Activated T-cell treated with anti-CD3 and anti-CD28 coated beads, Interleukin-2, amount 50 U/mL, for 1 hour (primary cell): Measurements from ENCODE around the gene PRR12.

Experiments used
- DNase-seq: peaks from one replicate; pipeline ENCODE4 v3.0.0-alpha.2; 2020

Gene PRR12

DNA sequence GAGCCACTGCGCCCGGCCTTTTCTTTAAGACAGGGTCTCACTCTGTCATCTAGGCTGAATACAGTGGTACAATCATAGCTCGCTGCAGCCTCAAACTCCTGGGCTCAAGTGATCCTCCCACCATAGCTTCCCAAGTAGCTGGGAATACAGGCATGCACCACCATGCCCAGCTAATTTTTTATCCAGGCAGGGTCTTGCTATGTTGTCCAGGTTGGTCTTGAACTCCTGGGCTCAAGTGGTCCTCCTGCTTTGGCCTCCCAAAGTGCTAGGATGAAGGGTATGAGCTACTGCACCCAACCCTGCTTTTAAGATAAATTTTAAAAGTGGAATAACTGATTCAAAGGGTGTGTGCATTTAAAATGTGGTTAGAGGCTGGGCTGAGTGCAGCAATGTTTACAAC lies 24.7 kb upstream of the PRR12 start:
- no peak for DNase-seq

DNA sequence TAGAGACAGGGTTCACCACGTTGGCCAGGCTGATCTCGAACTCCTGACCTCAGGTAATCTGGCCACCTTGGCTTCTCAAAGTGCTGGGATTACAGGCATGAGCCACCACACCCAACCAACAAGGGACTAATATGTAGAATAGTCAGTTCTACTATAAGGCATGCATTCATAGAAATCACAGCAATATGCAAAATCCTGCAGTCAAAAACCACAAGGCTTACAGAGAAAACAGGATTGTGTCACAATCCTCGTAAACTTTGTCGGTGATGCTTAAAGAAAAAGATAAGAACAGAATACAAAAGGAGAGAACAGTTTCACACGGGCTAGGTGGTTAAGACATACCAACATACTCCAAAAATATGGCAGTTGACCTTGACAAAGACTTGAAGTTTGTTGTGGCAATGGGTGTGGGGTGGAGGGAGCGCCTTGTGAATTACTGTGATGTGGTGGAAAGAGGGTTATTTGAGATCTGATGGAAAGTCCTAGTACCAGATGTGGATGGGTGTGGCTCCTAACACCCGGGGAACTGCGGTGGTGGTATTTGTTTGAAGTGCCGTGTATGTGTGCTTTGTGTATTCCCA lies 23.0 kb upstream of the PRR12 start:
- DNase-seq = peak; percentile 69

DNA sequence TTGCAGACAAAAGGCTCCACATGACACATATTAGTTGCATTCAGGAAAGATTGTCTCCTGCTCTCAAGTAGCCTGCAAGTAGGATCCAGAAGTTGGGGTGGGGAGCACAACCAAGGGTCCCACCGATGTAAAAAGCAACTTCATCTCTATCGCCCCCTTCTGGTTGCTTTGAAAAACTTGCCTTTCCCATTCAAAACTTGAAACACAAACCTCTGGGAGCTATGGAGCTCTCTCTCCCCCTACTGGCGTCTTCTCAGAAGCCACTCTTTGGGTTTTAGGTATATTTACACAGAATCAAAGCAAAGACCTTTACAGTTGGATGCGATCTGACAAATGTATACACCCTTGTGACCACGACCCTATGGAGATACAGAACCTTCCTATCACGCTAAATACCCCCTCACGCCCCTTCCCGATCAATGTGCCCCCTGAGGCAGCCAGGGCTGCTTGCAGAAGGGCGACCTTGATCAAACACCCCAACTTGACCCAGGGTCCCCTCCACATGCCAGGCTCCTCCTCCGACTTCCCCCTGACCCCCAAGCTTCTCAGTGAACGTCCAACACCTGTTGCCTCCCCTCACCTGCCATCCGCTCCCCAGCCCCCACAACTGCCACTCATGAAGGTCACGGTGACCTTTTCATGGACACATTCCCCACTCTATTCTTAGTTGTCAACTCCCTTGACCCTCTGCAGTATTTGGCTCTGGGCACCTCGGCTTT lies 20.7 kb upstream of the PRR12 start:
- DNase-seq = peak; percentile 56

DNA sequence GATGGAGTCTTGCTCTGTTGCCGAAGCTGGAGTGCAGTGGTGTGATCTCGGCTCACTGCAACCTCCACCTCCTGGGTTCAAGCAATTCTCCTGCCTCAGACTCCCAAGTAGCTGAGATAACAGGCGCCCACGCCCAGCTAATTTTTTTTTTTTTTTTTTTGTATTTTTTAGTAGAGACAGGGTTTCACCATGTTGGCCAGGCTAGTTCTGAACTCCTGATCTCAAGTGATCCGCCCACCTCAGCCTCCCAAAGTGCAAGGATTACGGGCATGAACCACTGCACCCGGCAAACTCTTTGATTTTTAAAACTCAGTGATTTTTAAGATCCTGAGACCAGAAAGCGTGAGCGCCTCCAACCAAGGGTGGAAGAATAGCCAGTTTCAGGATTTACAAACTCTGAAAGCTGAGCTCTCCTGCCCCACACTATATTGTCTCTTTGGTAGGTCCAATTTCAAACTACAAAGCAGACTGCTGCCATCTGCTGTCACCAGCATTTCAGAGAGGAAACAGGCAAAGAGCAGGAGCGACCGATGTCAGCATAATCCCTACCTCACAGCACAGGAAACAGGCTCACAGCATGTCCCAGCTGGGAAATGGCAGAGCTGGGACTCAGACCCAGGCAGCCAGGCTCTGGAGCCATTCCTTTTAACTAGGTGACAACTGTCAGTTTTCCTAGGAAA lies 19.8 kb upstream of the PRR12 start:
- no peak for DNase-seq

DNA sequence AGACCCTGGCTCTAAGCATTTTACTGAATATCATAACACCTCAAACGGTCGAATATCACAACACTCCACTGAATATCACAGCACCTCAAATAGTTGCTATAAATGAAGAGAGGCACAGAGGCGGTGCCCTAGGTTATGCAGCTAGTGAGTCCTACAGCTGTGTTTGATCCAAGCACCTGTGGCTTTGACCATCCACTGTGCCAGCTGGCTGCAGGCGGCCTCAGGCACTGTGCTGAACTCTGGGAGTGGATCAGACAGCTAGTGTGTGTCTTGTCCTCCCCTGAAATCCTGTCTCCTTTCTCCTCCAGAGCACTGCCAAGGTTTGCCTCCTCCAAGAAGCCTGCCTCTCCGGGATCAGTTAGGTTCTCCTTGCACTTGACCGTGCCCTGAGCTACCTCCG lies 18.0 kb upstream of the PRR12 start:
- no peak for DNase-seq

DNA sequence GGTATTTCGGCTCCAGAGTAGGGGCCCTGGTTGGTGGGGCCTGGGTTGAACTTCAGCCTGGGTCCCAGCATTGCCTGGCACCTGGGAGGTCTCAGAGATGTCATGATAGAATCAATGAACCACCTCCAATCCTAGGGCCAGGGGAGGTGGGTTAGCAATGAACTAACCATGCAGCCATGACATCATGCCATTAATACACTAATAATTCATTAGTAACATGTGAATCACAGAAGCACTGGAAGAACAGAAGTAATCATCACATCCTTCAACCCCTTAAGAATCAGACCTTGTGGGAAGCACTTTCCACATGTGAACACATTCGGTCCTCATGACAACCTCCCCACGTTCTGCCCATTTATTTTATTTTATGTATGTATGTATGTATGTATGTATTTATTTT lies 17.6 kb upstream of the PRR12 start:
- no peak for DNase-seq

DNA sequence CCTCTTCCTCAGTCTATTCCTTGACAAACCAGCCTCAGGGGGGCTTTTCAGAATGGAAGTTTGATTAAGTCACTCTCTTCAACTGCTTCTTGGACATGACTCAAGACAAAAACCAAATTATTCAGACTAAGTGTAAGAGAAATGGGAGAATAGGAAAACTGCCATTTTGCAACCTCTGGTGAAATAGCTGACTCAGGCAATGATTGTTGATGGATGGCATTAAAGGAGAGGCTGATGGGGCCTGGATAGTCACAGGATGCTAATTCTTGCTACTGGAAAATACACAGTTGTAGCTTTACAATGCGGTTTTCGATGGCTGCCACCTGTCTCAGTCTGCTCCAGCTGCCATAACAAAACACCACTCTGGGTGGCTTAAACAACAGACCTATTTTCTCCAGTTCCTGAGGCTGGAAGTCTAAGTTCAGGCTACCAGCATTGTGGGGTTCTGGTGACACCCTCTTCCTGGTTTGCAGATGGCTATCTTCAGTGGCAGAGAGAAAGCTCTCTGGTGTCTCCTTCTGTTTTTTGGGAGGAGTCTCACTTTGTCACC lies 16.7 kb upstream of the PRR12 start:
- DNase-seq = no peak

DNA sequence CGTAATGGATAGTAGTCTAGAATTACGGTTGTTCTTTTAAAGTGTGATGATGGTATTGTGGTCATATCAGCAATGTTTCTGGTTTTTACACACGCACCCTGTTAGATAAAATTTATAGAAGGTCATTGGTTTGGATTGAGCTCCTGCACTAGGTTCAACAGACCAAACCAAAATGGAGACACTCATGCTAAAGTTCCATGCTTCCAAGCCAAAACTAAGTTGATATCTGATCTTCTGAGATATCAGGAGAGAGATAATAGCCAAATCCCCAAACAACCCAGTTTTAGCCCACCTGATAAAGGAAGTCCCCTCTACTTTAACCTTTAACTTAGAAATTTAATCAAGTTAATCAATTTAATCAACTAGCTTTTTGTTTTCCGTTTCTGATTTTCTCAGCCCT lies 11.8 kb upstream of the PRR12 start:
- no peak for DNase-seq

DNA sequence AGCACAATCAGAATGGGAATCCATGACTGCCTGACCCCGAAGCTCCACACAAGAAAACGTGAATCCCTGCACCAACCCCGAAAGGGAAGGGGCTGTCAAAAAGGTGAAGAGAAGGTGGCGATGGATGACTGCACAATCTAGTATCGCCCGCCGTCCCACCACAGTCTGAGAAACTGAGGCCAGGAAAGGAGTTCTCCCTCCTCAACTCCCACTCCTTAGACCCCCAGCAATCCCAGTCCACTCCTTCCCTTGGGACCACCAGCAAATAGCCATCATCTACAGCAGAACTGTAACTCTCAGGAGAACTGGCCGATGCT lies 11.1 kb upstream of the PRR12 start:
- no peak for DNase-seq

DNA sequence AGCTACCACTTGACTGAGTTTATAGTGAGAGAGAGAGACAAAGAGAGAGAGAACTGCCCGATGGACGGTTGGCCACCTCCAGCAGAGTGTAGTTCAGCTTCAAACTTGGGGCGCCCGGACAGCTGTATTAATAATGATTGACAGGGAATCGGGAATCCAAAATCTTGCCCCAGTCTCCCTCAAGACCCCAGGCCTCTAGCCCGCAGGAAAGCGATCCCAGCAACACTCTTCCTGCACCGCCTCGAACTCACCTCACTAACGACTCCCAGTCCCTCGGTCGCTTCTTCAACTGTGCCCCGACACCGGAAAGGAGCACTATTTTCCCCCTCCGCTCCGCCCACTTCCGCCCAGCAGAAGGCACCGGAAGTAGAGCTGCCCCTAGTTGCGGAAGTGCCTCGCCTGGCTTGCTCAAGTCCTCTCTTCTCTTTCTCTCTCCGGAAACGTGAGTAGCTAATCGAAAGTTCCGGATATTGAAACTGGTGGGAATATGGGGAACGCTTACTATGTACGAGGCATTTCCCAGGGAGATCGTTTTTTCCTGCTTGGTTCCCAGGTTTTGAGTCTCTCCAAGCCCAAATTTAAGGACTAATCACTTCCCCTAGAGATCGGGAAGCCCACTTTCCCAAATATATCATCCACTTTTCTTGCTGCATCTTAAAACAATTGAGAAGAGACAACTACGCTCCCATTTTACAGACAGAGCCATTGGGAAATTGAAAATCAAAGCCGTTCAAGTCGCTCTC lies 10.5 kb upstream of the PRR12 start, which contains the start of gene NOSIP:
TSS of gene NOSIP (minus strand) at position 293 of the 743 bp plus-strand sequence. CDS start 19,865 bp downstream, outside the sequence.
- DNase-seq = peak; percentile 94

DNA sequence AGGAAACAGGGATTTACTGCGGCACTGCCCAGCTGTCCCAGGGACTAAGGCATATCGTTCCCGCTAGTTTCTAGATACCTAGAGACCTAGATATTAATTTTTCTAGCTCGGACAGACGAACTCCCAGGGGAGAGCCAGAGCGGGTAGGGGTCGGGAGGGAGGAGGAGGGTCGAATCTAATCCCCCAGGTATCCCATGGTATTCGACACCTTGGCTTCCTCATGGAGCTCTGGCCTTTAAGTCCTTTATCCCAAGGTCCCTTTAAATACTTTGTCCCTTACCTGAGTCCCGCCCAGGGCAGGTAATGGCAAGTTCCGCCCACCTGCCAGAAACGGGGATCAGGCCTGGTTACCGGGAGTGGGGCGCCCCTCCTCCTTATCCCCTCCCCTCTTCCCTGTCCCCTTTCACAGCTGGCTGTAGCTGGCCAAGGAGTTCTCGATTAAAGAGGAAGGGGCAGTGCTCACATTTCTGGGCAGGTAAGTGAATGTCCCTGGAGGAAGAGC lies 9.9 kb upstream of the PRR12 start, which contains the start of gene PRRG2:
TSS of gene PRRG2 (plus strand) at position 310 of the 502 bp plus-strand sequence. CDS start 1,904 bp downstream, outside the sequence.
- no peak for DNase-seq

DNA sequence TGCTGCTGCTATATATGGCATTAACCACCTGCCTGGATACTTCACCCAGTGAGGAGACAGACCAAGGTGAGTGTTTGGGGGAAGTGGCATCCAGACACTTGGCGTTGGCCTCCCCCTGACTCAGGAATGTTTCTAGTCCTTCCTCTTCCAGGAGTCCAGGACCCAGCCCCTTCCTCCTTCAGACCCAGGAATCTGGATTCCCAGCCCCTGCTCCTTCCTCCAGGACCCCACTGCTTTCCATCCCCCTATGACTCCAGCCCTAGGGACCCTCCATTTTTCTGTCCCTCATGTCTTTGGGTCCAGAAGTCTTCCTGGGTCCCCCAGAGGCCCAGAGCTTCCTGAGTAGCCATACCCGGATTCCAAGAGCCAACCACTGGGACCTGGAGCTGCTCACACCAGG lies 7.7 kb upstream of the PRR12 start:
- no peak for DNase-seq

DNA sequence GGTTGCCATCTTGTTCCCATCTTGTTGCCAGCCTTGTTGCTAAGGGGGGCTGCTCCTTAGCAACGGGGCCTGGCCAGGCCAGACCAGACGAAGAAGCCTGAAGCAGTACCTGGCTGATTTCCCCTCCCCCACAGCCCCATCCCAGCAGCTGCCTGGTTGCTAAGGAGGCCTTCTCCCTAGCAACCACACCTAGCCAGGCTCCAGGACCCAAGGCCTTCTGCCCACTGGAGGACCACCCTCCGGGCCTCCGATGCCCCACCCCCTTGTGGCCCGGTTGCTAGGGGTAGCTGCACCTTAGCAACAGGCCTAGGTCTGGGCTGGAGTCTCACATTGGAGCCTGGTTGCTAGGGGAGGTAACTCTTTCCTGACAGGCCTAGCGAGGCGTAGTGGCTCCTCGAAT lies 6.0 kb upstream of the PRR12 start:
- no peak for DNase-seq

DNA sequence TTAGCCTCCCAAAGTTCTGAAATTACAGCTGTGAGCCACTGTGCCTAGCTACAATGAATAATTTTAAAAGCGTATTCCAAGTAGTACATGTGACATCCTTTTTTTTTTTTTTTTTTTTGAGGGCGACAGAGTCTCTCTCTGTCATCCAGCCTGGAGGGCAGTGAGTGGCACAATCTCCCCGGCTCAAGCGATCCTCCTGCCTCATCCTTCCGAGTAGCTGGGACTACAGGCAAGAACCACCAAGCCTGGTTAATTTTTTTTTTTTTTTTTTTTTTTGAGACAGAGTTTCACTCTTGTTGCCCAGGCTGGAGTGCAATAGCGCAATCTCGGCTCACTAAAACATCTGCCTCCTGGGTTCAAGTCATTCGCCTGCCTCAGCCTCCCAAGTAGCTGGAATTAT lies 3.8 kb upstream of the PRR12 start:
- DNase-seq = no peak

DNA sequence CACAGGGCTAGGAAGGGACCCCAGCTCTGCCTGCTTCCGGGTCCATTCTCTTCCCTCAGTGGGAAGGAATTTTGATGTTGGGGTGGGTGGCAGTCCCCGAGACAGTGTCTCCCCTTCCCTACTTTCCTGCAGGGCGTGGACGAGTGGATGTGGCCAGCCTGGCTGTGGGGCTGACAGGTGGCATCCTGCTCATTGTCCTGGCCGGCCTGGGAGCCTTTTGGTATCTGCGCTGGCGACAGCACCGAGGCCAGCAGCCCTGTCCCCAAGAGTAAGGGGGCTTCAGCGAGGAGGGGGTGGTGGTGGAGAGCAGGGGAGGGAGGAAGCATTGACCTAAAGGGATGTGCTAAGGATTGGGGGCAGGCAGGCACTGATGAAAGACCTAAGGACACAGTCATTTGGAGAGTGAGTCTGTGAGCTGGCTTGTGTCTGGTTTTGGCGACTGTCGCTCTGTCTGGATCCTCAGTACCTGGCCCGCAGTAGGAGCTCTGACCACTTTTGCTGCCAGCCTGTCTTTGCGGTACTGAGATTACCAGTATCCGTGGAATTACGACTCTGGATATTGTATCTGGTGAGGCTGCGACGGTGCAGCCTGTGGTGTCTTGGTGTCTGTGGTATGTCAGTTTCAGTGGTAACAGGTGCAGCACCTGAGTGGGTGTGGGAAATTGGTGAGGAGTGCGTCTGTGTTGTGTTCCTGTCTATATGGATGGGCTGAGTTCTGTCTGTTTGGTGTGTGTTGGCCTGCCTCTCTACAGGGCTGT lies 2.4 kb upstream of the PRR12 start:
- DNase-seq = no peak

DNA sequence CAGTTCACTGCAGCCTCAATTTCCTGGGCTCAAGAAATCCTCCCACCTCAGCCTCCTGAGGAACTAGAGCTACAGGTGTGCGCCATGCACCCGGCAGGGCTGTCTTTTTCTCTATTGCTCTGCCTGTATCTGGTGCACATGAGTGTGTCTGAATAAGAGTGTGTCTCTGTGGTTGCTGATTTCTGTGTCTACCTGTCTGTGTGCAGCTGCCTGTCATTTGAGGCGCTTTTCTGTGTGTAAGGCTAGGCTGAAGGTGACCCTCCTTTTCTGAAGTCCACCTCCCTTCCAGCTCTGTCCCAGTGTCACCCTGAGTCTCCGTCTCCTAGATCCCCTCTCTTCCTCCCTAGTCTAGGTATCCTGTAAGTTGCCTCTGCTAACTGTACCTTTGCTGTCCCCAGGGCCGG lies 1.5 kb upstream of the PRR12 start:
- DNase-seq = no peak

DNA sequence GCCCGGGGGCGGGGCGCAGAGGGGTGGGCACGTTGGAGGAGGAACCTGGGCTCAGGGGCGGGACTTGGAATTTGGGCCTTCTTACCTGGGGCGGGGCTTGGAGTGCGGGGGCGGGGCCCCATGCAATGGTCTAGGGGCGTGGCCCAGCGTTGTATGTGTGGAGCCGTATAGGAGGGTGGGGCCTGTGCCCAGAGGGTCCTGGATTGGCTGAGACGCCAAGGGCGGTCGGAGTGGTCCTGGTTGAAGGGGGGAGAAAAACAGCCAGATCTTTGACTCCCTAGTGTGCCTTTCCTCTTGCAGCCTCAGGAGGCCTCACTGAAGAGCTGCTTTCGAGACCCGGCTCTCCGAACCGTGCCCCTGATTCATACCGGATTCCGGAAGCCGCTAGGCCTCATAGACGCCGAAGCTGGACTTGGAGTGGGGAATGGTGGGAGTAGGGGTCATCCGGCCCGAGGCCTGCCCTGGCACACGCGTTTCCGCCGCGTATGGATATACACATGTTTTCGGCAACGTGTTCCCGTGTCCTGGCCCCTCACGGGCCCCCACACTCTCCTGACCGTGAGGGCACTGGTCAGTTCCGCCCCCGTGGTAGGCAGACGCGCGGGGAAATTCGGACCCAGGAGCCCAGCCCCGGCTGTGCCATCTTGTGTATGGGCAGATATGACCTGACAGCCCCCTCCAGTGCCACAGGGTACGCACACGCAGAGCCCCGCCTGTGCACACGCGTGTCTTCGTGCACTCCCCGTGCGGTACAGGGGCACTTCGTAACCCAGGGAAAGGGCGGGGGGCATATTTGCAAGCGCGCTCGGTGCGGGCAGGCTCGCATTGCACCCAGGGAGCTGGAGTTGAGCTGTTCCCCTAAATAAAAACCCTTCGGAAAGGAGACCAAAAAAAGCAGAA lies 661 bp upstream of the PRR12 start:
- peak; percentile 92 for DNase-seq

DNA sequence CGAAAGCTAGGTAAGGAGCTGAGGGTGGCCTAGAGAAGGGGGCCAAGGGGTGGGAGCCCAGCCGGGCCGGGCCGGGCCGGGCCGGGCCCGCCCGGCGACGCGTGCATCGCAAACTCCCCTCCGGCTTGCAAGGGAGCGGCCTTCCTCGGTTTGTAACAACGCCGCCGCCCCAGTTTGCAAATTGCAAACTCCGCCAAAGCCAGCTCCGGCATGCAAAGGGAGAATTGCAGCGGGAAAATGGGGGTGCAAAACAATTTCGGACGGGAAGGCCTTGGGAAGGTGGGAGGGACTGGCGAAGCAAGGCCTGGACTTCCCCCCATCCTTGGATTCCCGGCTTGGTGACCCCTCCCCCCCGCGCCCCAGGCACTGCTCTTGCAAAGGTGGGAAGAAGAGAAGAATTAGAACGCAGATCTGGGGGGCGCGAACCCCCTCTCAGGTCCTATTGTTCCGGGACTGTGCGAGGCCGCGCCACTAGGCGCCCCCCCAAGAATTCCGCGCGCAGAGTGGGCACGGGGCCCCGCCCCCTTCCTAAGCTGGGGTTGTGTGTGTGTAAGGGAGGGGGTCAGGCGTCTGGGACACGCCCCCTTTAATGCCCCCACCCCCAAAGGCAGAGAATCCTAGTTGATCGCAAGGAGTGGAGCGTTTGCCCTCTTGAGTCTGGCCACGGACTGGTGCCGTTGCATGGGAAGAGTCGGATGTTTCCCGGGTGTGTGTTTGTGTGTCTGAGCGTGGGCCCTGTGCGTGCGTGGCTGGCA lies 926 bp downstream of the PRR12 start:
- DNase-seq = peak; percentile 56

DNA sequence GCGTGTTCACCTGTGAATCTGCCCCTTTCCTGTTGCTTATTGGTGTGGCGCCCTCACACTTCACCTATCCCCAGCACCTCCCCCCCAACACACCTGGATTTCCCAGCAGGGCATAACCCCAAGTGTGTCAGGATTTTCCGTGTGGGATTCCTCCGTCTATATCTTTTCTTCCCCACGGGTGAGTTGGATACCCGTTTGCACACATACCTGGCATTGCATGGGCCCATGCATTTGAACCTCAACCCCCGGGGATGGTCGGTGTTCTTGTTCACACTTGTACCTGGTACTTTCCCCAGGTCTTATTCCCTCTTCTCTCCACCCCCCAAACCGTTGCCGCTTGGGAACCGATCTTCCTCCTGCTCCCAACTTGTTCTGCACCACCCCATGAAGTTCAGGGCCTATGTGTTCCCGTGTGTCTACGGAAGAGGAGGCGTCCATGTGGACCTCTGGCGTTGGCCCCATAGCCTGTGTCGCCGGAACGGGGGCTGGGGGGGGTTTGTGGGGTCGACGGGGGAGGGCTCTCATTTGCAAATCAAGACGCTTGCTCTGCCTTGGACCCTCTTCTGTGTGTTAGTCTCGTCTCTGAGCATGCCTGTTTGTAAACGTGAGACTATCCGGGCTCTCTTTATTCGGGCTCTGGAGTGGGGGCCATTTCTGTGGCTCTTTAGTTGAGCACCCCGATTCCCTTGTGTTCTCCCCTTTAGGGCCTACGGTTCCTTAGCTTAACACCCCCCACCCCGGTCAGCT lies 1.7 kb downstream of the PRR12 start:
- DNase-seq = peak; percentile 39
